ENCODE measurements around the gene SPEM1.
A peak's percentile ranks its signal among the peaks of the same experiment; 100 is the strongest.

The SPEM1 gene

DNA sequence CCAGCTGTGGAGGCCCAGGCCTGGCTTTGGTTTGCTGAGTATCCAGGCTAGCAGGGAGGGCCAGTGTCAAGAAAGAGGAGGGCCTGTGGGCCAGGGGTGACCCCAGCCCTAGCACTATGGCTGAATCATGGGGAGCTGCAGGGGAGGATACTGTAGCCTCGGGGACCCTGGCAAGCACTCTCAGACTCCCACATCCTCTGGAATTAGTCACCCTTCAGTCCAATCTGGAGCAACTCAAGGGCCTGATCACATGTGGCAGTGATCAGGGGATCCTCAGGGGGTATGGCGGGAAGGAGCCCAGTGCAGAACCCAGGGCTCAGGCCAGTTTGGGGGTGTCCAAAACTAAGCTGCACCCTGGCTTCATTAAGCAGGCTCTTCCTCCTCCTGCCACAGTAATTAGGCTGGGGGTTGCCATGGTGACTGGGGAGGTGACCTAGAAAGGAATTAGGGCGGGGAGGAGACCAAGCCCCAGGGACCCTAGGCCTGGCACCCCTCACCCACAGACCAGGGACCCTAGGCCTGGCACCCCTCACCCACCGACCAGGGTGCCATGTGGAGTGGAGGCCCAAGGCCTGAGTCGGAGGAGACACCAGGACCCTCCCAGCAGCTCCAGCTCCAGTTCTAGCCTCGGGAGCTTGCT, 6.7 kb upstream of the SPEM1 start:
- no peak overlapping the region for H4K8ac ChIP-seq (ENCODE audit: low read depth, low read length)
- no peak overlapping the region for H3K4ac ChIP-seq (ENCODE audit: low read depth, low read length)
- no peak overlapping the region for H3K4me2 ChIP-seq (ENCODE audit: low read length)
- no peaks in the 10 kb centered on the region for H3K79me1 ChIP-seq (ENCODE audit: low read length)
- H3K14ac ChIP-seq (ENCODE audit: low read length) = no peak overlapping the region
- no peaks in the 10 kb centered on the region for H3K4me1 ChIP-seq (ENCODE audit: control insufficient read depth in 1 of 2, insufficient read depth in 2 of 2, low read length in 2 of 2)
- no peaks in the 10 kb centered on the region for H3K9me3 ChIP-seq (ENCODE audit: insufficient read depth, low read depth, low read length)
- H2BK12ac ChIP-seq (ENCODE audit: low read length) = no peak overlapping the region
- H4K91ac ChIP-seq (ENCODE audit: low read depth, low read length) = no peak overlapping the region
- H3K79me2 ChIP-seq (ENCODE audit: control insufficient read depth, insufficient read depth, low read length, poor library complexity) = no peaks in the 10 kb centered on the region
- no peak overlapping the region for H2AFZ ChIP-seq (ENCODE audit: insufficient read depth, low read length, poor library complexity)
- no CpG with 5 or more reads among the region's 6 CpGs for WGBS (ENCODE audit: extremely low coverage, insufficient coverage, insufficient read length)
- H3K4me3 ChIP-seq (ENCODE audit: low read depth, low read length) = no peak overlapping the region
- no peak overlapping the region for H4K12ac ChIP-seq (ENCODE audit: low read depth, low read length)
- H2BK5ac ChIP-seq (ENCODE audit: low read depth, low read length, poor library complexity) = no peak overlapping the region
- H3K27ac ChIP-seq (ENCODE audit: low read depth, low read length) = no peak overlapping the region
- no peak for DNase-seq
- no peaks in the 10 kb centered on the region for H3K27me3 ChIP-seq (ENCODE audit: insufficient read depth, low read length)
- H3K9ac ChIP-seq (ENCODE audit: low read length) = no peak overlapping the region
- H2AK5ac ChIP-seq (ENCODE audit: low read length) = no peak overlapping the region
- no peak overlapping the region for H3K23ac ChIP-seq (ENCODE audit: low read length)
- no peak overlapping the region for H2BK120ac ChIP-seq (ENCODE audit: insufficient read depth, low read length, poor library complexity)
- H3K36me3 ChIP-seq (ENCODE audit: control insufficient read depth in 1 of 2, insufficient read depth in 2 of 2, low read length in 2 of 2) = peaks cover 37 to 46% of the 10 kb centered on the region in 2 experiments
- no peak overlapping the region for H3K18ac ChIP-seq (ENCODE audit: low read length)

DNA sequence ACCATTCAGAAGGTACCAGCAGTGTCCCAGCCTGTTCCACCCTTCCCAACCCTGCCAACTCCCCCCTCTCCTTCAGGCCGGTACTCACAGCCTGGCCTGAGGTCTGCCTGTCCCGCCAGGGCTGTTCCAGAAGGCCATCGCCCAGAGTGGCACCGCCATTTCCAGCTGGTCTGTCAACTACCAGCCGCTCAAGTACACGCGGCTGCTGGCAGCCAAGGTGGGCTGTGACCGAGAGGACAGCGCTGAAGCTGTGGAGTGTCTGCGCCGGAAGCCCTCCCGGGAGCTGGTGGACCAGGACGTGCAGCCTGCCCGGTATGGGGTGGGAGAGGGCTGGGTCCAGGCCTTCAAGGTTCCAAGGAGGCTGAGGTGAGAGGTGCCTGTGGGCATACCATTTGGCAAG, 5.3 kb upstream of the SPEM1 start:
- Histone ChIP-seq H3K23ac (ENCODE audit: low read length) (no peak overlapping the region), H4K12ac (ENCODE audit: low read depth, low read length) (no peak overlapping the region), H3K9ac (ENCODE audit: low read length) (no peak overlapping the region), H3K79me2 (ENCODE audit: control insufficient read depth, insufficient read depth, low read length, poor library complexity) (no peaks in the 10 kb centered on the region), H3K4me3 (ENCODE audit: low read depth, low read length) (no peak overlapping the region), H3K27ac (ENCODE audit: low read depth, low read length) (no peak overlapping the region), H2AFZ (ENCODE audit: insufficient read depth, low read length, poor library complexity) (no peak overlapping the region), H2BK120ac (ENCODE audit: insufficient read depth, low read length, poor library complexity) (no peak overlapping the region), H3K27me3 (ENCODE audit: insufficient read depth, low read length) (no peaks in the 10 kb centered on the region), H3K9me3 (ENCODE audit: insufficient read depth, low read depth, low read length) (no peaks in the 10 kb centered on the region), H3K4ac (ENCODE audit: low read depth, low read length) (no peak overlapping the region), H3K14ac (ENCODE audit: low read length) (no peak overlapping the region), H2BK5ac (ENCODE audit: low read depth, low read length, poor library complexity) (no peak overlapping the region), H4K8ac (ENCODE audit: low read depth, low read length) (no peak overlapping the region), H2BK12ac (ENCODE audit: low read length) (no peak overlapping the region), H4K91ac (ENCODE audit: low read depth, low read length) (no peak overlapping the region), H3K79me1 (ENCODE audit: low read length) (no peaks in the 10 kb centered on the region), H3K4me1 (ENCODE audit: control insufficient read depth in 1 of 2, insufficient read depth in 2 of 2, low read length in 2 of 2) (peaks cover 0 to under 1% of the 10 kb centered on the region in 2 experiments), H3K18ac (ENCODE audit: low read length) (no peak overlapping the region), H3K4me2 (ENCODE audit: low read length) (no peak overlapping the region), H3K36me3 (ENCODE audit: control insufficient read depth in 1 of 2, insufficient read depth in 2 of 2, low read length in 2 of 2) (peaks cover 23 to 35% of the 10 kb centered on the region in 2 experiments), H2AK5ac (ENCODE audit: low read length) (no peak overlapping the region)
- WGBS (ENCODE audit: extremely low coverage, insufficient coverage, insufficient read length) = no CpG with 5 or more reads among the region's 14 CpGs
- DNase-seq = no peak

DNA sequence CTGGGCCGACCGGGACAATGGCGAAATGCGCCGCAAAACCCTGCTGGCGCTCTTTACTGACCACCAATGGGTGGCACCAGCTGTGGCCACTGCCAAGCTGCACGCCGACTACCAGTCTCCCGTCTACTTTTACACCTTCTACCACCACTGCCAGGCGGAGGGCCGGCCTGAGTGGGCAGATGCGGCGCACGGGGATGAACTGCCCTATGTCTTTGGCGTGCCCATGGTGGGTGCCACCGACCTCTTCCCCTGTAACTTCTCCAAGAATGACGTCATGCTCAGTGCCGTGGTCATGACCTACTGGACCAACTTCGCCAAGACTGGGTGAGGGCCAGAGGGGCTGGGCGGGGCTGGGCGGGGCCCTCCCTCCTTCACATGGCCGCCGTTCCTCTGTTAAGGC, 4.3 kb upstream of the SPEM1 start:
- Histone ChIP-seq H4K12ac (ENCODE audit: low read depth, low read length) (no peak overlapping the region), H2BK5ac (ENCODE audit: low read depth, low read length, poor library complexity) (no peak overlapping the region), H3K79me2 (ENCODE audit: control insufficient read depth, insufficient read depth, low read length, poor library complexity) (no peaks in the 10 kb centered on the region), H2AK5ac (ENCODE audit: low read length) (no peak overlapping the region), H2BK12ac (ENCODE audit: low read length) (no peak overlapping the region), H3K4me3 (ENCODE audit: low read depth, low read length) (no peak overlapping the region), H4K8ac (ENCODE audit: low read depth, low read length) (no peak overlapping the region), H3K4ac (ENCODE audit: low read depth, low read length) (no peak overlapping the region), H3K79me1 (ENCODE audit: low read length) (no peaks in the 10 kb centered on the region), H2AFZ (ENCODE audit: insufficient read depth, low read length, poor library complexity) (no peak overlapping the region), H3K14ac (ENCODE audit: low read length) (no peak overlapping the region), H3K9ac (ENCODE audit: low read length) (no peak overlapping the region), H3K23ac (ENCODE audit: low read length) (no peak overlapping the region), H3K18ac (ENCODE audit: low read length) (no peak overlapping the region), H4K91ac (ENCODE audit: low read depth, low read length) (no peak overlapping the region), H3K4me2 (ENCODE audit: low read length) (no peak overlapping the region), H3K9me3 (ENCODE audit: insufficient read depth, low read depth, low read length) (no peaks in the 10 kb centered on the region), H3K27me3 (ENCODE audit: insufficient read depth, low read length) (no peaks in the 10 kb centered on the region), H3K4me1 (ENCODE audit: control insufficient read depth in 1 of 2, insufficient read depth in 2 of 2, low read length in 2 of 2) (peaks cover 0 to 2% of the 10 kb centered on the region in 2 experiments), H2BK120ac (ENCODE audit: insufficient read depth, low read length, poor library complexity) (no peak overlapping the region), H3K36me3 (ENCODE audit: control insufficient read depth in 1 of 2, insufficient read depth in 2 of 2, low read length in 2 of 2) (peaks cover 22 to 29% of the 10 kb centered on the region in 2 experiments), H3K27ac (ENCODE audit: low read depth, low read length) (no peak overlapping the region)
- no peak for DNase-seq
- WGBS (ENCODE audit: extremely low coverage, insufficient coverage, insufficient read length) = no CpG with 5 or more reads among the region's 23 CpGs

- Histone ChIP-seq H2AFZ (ENCODE audit: insufficient read depth, low read length, poor library complexity) (no peak overlapping the region), H3K79me1 (ENCODE audit: low read length) (no peaks in the 10 kb centered on the region), H4K12ac (ENCODE audit: low read depth, low read length) (no peak overlapping the region), H2BK5ac (ENCODE audit: low read depth, low read length, poor library complexity) (no peak overlapping the region), H3K23ac (ENCODE audit: low read length) (no peak overlapping the region), H3K4me1 (ENCODE audit: control insufficient read depth in 1 of 2, insufficient read depth in 2 of 2, low read length in 2 of 2) (peaks cover 0 to 2% of the 10 kb centered on the region in 2 experiments), H3K36me3 (ENCODE audit: control insufficient read depth in 1 of 2, insufficient read depth in 2 of 2, low read length in 2 of 2) (peaks cover 22 to 29% of the 10 kb centered on the region in 2 experiments), H3K4me3 (ENCODE audit: low read depth, low read length) (no peak overlapping the region), H3K14ac (ENCODE audit: low read length) (no peak overlapping the region), H3K18ac (ENCODE audit: low read length) (no peak overlapping the region), H3K4me2 (ENCODE audit: low read length) (no peak overlapping the region), H3K27ac (ENCODE audit: low read depth, low read length) (no peak overlapping the region), H3K27me3 (ENCODE audit: insufficient read depth, low read length) (no peaks in the 10 kb centered on the region), H3K9me3 (ENCODE audit: insufficient read depth, low read depth, low read length) (no peaks in the 10 kb centered on the region), H3K4ac (ENCODE audit: low read depth, low read length) (no peak overlapping the region), H3K79me2 (ENCODE audit: control insufficient read depth, insufficient read depth, low read length, poor library complexity) (no peaks in the 10 kb centered on the region), H3K9ac (ENCODE audit: low read length) (no peak overlapping the region), H4K8ac (ENCODE audit: low read depth, low read length) (no peak overlapping the region), H2AK5ac (ENCODE audit: low read length) (no peak overlapping the region), H2BK120ac (ENCODE audit: insufficient read depth, low read length, poor library complexity) (no peak overlapping the region), H2BK12ac (ENCODE audit: low read length) (no peak overlapping the region), H4K91ac (ENCODE audit: low read depth, low read length) (no peak overlapping the region)
- WGBS (ENCODE audit: extremely low coverage, insufficient coverage, insufficient read length) = no CpG with 5 or more reads among the region's 6 CpGs
- DNase-seq = peak in 1 of 2 donors; percentile 32
Measured at GRCh38 chr17:7416323-7416722, 3.8 kb upstream of the SPEM1 start.

Data from trophoblast cell (in vitro differentiated cells and primary cell).